HG02759 (cell line): ENCODE results near the gene NPY.

Experiments used
- ATAC-seq: cut with Tn5 transposase; IDR thresholded peaks from one replicate; pipeline ENCODE4 v1.9.1; 2021; ENCODE audit warnings: mild to moderate bottlenecking, moderate library complexity; ENCODE audit not compliant: unreplicated experiment

Gene NPY

GRCh38 chr7:24312588-24312987, 28.6 kb downstream of the NPY start:
- no peak for ATAC-seq

GRCh38 chr7:24313777-24314176, 29.8 kb downstream of the NPY start:
- ATAC-seq: no peak

GRCh38 chr7:24316340-24316739, 32.4 kb downstream of the NPY start:
- no peak for ATAC-seq

- ATAC-seq: no peak
Observed at GRCh38 chr7:24318326-24318725, 34.3 kb downstream of the NPY start.

GRCh38 chr7:24319209-24319608, 35.2 kb downstream of the NPY start:
- no peak for ATAC-seq

- ATAC-seq: no peak
Observed at GRCh38 chr7:24323961-24324480, 40.0 kb downstream of the NPY start.

- peak; percentile 89 for ATAC-seq
Observed at GRCh38 chr7:24325708-24326107, 41.7 kb downstream of the NPY start.

GRCh38 chr7:24328050-24328449, 44.1 kb downstream of the NPY start:
- no peak for ATAC-seq

- ATAC-seq: no peak
Observed at GRCh38 chr7:24328894-24329293, 44.9 kb downstream of the NPY start.

- ATAC-seq: no peak
Observed at GRCh38 chr7:24334012-24334411, 50.0 kb downstream of the NPY start.

- ATAC-seq: no peak
Observed at GRCh38 chr7:24334627-24335026, 50.6 kb downstream of the NPY start.

- ATAC-seq: no peak
Observed at GRCh38 chr7:24336461-24336860, 52.5 kb downstream of the NPY start.

GRCh38 chr7:24337180-24337579, 53.2 kb downstream of the NPY start:
- ATAC-seq: no peak

- ATAC-seq: no peak
Observed at GRCh38 chr7:24339575-24339974, 55.6 kb downstream of the NPY start.

- ATAC-seq: no peak
Observed at GRCh38 chr7:24340727-24341126, 56.7 kb downstream of the NPY start.
